ENCODE data around the gene RPS18.
"Not testable (repeated sequence)": the region's sequence is repeated elsewhere in the genome, so short reads cannot be mapped to it uniquely, and the experiment has no call there.

Gene RPS18

DNA sequence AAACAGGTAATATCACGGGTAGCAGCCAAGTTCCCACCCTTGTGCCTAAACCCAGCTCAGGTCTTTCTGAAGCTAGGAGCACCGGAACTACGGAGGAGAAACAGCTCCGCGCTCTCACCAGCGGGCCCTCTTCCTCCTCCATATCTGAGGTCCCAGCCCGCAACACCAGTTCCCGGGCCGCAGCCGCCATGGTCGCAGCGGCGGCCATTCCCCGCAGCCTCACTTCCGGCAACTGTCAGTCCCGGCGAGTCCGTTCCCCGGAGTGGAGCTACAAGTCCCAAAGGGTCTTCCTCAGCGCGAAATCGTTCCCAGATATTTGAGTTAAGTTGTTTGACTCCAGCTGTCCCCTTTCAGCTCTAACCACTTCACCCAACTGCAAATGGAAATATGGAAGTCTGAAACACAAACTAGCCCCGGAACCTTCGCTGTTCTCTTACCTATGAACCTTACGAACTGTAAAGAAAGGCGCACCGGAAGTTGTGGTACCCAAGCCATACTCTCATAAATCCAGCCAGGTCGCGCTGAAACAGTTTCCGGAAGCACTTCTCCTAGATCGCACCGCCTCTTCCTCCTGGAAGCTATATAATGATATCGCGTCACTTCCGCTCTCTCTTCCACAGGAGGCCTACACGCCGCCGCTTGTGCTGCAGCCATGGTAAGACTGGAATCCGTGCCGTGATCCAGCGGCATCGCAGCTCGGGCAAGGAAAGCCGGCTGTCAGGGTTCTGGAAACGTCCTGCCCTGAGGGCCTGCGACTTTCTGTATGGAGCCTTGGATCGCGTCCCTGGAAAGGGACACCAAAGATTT is at the start of gene RPS18, which contains the start of gene VPS52:
Gene RPS18, plus strand, starts transcription at position 608 of the 807 bp plus-strand sequence. Its CDS starts 45 bp downstream, at position 653.
Gene VPS52, minus strand, starts transcription at position 409 of the 807 bp plus-strand sequence. Its CDS starts 201 bp downstream, at position 208.
- peak; percentile 99 for DNase-seq (ENCODE audit: low read depth)

DNA sequence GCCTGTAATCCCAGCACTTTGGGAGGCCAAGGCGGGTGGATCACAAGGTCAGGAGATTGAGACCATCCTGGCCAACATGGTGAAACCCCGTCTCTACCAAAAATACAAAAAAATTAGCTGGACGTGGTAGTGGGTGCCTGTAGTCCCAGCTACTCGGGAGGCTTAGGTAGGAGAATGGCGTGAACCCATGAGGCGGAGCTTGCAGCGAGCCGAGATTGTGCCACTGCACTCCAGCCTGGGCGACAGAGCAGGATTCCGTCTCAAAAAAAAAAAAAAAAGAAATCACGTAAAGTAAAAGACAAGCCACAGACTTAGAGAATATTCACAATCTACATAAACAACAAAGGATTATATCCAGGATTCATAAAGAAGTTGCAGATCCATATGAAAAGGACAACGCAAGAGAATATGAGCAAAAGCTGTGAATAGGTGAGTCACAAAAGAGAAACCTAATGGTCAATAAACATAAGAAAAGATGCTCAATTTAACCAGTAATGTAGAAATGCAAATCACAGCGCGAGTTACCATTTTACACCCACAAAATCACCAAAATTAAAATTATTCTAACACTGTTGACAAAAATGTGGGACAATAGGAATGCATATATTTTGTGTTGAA is 45.3 kb upstream of the RPS18 start:
- DNase-seq (ENCODE audit: low read depth) = not testable (repeated sequence)

DNA sequence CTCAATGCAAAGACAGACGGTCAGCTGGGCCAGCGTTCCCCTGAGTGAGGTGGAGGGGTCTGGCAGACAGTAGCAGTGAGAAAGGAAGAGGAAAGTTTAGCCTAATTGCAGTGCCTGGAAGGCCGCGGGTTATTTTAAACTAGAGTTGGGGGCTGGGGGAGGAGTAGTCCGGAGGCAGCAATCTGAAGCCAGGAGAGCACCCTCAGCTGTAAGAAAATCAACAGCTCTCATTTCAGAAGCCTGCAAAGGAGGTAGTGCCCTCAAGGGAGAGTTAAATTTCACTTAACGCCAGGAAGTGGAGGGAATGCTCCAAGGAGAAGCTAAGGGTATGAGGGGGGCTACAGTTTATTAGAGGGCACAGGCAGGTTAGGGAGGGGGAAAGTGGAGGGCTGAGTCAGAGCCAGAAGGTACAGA is 36.6 kb upstream of the RPS18 start:
- DNase-seq (ENCODE audit: low read depth) = no peak

DNA sequence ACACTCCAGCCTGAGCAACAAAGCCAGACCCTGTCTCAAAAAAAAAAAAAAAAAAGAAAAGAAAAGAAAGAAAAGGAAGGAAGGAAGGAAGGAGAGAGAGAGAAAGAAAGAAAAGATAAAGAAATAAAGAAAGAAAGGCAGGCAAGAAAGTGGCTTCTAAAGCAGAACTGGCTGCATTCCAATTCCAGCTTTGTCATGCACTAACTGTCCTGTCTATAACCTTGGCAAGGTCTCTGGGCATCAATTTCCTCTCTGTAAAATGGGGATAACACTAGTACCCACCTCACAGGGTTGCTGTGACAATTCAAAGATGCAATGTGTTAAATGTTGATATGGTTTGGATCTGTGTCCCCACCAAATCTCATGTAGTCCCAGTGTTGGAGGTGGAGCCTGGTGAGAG is 35.5 kb upstream of the RPS18 start:
- DNase-seq (ENCODE audit: low read depth) = no peak

DNA sequence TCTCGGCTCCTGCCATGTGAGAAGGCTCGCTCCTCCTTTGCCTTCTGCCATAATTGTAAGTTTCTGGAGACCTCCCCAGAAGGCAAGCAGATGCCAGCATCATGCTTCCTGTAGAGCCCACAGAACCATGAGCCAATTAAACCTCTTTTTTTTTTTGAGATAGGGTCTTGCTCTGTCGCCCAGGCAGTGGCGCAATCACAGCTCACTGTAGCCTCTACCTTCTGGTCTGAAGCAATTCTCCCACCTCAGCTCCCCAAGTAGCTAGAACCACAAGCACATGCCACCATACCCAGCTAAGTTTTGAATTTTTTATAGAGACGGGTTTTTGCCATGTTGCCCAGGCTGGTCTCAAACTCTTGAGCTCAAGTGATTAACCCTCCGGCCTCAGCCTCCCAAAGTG is 35.0 kb upstream of the RPS18 start:
- no peak for DNase-seq (ENCODE audit: low read depth)

DNA sequence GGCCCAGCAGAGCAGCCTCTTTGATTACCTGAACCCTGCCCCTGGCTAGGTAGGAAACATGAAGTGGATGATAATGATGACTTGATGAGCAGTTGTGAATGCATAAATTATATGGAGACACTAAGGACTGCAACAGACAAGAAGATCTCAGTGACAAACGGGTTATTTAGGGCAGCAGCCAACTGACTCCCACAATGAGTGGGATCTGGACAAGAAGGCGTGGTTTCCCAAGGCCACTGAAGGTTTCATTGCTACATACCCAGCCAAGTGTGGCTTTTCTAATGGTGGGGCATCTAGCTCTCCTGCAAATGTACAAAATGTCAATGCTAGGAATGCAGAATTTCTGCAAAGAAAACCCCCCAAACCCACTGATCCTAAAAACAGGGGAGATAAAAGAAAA is 34.1 kb upstream of the RPS18 start:
- DNase-seq (ENCODE audit: low read depth) = peak; percentile 18

DNA sequence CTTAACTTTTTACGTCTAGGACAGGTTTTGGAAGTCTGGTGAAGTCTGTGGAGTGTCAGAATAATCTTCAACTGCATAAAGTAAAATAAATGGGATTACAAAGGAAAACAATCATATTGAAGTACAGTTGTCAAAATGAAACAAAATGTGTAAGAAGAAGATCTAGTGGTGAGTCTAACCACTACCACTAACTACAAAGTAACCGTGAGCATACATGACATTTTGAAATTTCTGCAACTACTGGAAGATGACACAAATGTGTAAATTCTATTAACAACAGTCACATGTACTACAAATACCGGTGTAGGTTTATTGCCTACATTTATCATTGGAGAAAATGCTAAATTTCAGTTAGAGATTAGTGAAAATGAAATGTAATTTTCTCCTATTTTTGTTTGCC is 29.9 kb upstream of the RPS18 start:
- no peak for DNase-seq (ENCODE audit: low read depth)

DNA sequence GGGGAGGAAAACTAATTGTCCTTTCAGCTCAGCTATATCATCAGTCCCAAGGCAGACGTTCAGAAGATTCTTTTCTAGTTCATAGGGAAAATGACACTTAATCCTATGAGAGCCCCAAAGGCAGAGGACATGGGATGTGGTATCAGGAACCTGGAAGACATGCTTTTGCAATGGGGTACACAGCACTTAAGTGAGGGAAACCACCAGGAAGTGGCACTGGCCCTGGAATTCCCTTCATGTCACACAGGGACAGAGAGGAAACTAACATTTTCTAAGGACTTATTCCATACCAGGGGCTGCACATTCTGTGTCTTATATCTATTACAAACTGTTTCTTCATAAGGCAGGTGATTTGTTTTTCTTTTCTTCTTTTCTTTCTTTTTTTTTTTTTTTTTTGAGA is 28.4 kb upstream of the RPS18 start:
- no peak for DNase-seq (ENCODE audit: low read depth)

DNA sequence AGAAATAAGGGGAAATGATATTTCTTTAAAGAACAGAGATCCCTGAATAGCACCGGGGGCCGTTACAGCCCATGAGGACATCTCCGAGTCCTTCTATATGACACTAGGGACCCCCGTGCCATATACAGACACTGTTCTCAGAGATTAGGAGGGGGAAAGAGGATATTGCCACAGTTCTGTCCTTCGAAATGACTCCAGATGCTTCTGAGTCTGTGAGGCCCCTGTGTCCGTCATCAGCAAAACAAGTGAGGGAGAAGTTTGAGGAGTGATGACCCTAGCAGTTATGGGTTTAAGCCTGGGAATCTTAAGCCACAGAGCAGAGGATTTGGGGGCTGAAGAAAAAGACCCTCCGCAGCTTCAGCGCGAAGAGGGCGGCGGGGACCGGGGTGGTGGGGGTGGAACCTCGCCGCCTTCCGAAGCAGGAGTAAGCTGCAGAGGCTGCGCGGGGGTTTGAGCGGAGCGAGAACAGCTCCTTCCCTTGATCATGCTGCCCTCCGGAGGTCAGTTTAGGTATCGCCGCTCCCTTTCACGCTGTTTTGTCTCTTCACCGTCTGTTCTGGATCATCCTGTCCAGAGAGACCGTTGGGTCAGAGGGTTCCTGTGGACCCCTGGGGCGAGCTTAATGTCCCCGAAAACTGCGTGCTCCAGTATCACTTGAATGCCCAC is 23.8 kb upstream of the RPS18 start:
- DNase-seq (ENCODE audit: low read depth) = peak; percentile 77

DNA sequence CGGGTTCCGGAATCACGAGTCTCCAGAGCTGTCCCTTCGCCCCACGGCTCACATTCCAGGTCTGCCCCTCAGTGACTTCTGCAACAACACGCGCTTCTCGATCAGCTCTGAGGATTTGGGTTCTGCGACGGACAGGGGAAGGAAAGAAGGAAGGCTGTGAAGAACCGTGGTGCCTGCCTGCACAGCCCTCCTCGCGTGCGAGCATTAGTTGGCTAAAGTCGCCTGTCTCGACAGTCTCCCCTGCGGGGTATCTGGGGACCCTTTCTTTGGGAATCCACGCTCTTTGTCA is 23.3 kb upstream of the RPS18 start:
- no peak for DNase-seq (ENCODE audit: low read depth)

DNA sequence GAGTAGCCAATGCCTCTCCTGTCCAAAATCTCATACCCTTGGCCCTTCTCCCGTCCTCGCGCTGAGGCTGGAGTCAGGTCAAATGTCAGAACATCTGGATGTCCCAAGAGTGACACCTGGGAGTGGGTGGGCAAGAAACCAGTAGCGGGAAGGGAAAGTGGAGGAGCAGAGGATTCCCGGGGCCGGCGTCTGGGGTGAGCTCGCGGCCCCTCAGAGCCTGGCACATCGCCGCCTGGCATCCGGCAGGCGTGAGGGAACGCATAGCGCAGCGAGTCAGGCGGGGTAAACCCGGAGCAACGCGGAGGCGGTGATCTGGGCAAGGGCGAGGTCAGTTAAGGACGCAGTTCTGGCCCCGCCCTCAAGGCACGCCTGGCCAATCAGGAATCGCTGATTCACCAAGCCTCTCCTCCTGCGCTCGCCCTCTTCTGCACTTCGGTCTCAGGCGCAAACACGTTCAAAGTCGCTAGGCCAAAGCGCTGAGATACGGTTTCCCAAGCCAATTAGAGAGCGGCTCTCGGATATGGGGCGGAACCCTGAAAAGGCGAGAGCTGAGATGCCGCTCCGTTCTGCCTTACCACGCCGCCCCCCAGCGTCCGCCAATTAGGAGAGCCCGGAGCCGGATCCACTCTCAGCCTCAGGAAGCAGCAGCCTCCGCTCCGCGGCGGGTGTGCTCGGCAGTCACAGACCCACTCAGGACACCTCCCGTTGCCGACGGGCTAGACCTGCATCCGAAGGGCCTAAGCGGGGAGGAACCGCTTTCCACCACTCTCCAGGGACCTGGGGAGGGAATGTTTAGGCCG is 22.7 kb upstream of the RPS18 start:
- peak; percentile 99 for DNase-seq (ENCODE audit: low read depth)

DNA sequence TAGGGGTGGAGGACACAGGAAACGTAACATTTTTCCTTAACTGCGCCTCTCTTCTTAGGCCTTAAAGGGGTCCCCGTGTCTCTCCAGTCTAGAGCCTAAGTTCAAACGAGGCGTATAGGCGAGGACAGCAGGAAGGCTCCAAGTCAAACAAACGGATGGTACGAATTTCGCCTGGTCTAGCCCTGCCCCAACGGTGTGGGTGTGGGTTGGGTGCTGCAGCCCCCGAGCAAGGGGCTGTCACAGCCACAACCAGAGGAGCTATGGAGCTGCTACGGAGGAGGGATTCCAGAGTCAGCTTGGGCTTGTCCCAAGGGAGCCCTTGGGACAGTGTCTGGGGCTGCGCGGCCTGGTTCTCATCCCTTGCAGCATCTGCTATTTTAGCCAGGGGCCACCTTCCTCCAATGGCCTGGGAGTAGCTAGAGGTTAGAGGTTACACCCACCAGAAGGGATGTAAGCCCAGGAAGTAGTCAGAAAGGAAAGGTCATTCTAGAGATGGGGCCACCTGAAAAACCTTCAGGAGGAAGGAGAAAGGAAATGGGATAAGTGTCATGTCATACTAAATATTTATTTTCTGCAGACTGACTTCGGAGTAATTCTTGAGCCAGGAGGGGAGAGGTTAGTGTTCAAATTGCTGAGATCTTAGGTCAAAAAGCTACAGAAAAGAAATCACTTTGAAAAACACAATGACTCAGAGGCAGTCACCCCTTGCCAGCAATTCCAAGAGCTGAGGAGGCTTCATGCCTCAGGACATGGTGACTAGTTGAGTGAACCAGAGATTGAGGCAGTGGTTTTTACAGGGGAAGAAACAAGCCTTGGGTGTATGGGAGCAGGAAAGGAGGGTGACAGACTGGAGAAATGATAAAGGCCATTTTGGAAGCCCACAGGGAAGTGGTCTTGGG is 21.9 kb upstream of the RPS18 start:
- peak; percentile 81 for DNase-seq (ENCODE audit: low read depth)

DNA sequence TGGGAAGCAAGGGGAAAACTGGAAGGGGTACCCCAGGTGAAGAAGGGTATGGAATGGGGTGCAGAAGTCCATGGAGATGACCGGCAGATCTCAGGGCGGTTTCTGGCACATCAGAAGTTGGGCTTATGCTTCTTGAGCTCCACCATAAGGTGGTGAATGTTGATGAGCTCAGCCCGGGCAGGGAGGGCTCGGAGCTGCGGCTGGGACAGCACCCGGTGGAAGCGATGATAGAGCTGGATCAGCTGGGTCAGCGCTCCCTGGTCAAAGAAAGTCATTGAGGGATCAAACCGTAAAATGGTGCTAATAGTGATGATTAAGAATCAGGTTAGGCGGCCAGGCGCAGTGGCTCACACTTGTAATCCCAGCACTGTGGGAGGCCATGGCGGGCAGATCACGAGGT is 21.1 kb upstream of the RPS18 start:
- no peak for DNase-seq (ENCODE audit: low read depth)

DNA sequence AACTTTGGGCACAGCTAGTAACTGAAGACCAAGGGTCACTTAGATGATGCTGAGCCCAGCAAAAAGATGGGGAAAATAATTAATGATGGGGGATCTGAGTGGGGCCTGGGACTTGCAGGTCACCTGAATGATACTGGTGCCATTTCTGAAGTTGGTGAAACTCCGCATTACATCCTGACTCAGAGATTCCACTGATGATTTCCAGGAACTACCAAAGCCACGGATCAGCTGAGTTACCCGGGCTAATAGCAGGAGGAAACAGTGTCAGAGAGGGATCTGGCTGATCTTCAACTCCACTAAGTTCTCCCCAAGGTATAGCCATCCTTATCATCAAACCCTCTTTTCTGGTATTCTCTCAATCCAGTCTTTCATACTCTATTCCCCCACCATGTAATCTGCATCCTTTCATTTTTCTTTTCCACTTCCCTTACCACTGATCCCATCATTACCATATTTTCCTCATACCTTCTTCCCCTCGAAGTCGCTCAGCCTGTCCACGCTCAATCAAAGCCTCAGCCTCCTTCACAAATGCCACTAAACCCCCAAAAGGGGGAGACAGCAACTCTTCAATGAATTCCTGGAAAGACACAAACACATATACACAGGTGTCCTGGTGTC is 20.4 kb upstream of the RPS18 start:
- DNase-seq (ENCODE audit: low read depth) = no peak

DNA sequence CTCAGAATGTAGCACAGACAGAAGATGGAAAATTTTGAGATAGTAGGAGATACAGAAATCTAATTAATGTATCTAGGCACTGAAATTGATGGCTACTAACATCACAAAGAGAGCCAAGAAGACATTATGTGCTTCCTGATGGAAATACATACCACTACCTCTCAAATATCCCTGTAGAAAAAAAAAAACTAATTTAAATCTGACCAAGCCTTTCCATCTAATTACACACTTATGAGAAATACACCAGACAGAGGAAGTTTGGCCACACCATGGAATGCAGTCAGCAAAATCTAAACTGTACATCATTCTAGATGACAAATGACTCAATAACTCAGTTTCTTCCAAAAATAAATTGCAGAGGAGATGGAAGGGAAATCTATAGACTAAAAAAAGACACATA is 19.1 kb upstream of the RPS18 start:
- peak; percentile 41 for DNase-seq (ENCODE audit: low read depth)

DNA sequence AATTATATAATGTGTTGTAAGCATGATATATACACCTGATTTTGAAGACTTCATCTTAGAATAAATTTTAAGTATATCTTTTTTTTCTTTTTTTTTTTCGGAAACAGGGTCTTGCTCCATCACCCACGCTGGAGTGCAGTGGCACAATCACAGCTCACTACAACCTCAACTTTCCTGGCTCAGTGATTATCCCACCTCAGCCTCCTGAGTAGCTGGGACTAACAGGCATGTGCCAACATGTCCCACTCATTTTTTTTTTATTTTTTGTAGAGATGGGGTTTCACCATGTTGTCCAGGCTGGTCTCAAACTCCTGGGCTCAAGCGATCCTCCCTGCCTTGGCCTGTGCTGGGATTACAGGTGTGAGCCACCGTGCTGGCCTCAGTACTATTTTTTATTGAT is 17.3 kb upstream of the RPS18 start:
- DNase-seq (ENCODE audit: low read depth) = no peak

DNA sequence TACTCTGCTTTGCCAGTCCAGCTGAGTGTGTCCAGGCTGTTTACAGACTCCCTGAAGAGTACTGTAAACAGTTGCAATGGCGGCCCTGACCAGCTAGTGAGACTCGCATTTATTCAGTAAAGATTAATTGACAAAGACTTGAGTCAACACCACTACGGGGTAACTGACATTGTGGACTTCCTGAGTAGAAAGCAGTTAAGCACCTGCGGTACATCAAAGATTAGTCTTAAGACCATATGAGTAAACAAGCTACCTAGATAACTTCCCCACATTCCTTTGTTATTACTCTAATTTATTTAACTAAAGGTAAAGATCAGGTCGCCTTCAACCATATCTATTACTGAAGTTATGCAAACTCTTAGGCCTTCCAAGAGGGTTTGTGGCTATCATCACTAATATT is 12.8 kb upstream of the RPS18 start:
- DNase-seq (ENCODE audit: low read depth) = no peak

DNA sequence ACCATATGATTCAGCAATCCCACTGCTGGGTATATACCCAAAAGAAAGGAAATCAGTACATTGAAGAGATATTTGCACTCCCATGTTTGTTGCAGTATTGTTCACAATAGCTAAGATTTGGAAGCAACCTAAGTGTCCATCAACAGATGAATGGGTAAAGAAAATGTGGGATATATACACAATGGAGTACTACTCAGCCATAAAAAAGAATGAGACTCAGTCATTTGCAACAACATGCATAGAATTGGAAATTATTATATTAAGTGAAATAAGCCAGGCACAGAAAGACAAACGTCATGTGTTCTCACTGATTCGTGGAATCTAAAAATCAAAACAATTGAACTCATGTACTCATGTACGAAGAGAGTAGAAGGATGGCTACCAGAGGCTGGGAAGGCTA is 9.4 kb upstream of the RPS18 start:
- not testable (repeated sequence) for DNase-seq (ENCODE audit: low read depth)

DNA sequence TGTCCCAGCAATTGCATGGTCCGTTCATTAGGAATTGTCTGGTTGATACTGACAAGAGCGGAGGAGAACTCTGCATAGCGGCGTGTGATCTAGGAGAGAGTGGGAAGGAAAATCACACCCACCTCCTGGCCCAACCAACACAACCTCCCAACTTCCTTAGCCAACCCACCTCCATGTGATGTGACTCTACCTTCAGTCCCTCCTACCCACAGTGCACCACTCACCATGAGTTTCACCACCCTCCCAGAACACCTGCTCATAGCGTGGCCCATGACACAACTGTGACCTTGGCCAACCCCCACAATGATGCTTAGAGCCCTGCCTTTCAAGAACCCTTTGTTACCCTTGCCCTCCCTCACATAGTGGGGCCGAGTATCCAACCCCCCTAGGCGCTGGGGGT is 7.9 kb upstream of the RPS18 start:
- no peak for DNase-seq (ENCODE audit: low read depth)

DNA sequence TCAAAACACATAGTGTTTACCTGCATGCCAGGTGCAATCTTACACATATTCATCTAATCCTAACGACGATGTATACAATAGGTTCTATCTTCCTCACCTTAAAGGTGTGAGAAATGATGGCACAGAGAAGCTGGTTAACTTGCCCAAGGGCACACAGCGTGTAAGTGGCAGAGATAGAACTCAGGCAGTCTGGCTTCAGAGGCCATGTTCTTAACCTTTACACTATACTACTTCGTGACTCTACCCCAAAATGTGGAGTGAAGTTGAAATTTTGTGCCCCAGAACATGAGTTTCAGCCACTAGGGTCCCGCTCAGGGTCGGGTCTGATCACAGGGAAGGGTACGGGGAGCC is 783 bp upstream of the RPS18 start:
- no peak for DNase-seq (ENCODE audit: low read depth)

Measured in amniotic epithelial cell (primary cell).